COLO668 (cell line): ENCODE data around the gene RGS10.

Experiments used
- DNase-seq: peaks from one replicate; lab custom pipeline; 2025; ENCODE audit not compliant: unreplicated experiment; lab: John Stamatoyannopoulos, UW

Gene RGS10

GRCh38 chr10:119451300-119451896 lies 91.1 kb downstream of the RGS10 start:
- no peak for DNase-seq

DNA sequence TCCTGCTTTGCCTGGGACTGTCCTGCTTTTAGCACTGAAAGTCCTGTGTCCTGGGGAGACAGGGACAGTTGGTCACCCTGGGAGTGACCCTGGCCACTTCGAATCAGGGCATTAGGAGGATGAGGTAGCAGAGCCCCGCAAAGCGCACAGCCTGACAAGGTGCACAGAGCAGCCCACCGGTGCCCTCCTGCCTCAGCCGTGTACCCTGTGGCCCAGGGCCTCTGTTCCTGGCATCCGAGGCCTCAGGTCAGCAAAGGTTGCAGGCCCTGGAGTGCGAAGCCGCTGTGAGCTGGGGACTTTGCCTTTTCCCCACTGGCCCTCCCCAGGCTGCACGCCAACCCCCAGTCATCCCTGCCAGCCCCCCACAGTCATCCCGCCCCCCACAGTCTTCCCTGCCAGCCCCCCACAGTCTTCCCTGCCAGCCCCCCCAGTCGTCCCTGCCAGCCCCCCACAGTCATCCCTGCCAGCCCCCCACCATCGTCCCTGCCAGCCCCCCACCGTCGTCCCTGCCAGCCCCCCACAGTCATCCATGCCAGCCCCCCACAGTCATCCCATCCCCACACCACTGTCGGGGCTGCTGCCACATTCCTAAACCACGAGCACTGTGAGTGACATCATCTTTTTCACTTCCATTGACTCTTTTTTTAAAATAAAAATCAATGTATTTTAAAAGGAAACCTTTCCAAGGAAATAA lies 91.8 kb downstream of the RGS10 start:
- DNase-seq = no peak
